NCI-H2029 (cell line): ENCODE results near the gene NRG3.

Source experiments
- DNase-seq: peaks from one replicate; lab custom pipeline; 2025; lab: John Stamatoyannopoulos, UW

The NRG3 gene

DNA sequence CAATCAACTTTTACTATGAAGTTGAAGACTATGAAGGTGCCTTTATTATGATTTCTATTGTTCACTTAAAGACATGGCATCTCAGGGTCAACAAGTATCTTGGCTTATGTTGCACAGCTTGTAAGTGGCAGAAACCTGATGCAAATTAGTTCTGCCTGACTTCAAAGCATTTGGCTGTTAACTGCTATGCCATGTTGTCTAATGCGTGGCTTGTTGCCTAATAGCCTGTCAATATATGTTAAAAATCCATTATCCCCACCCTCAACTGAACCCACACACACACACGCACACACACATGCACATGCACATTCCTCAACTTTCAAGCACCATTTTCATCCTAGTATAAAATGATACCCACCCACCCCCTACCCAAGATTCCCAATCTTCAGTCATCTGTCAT is 217.1 kb downstream of the NRG3 start:
- DNase-seq, result no peak

DNA sequence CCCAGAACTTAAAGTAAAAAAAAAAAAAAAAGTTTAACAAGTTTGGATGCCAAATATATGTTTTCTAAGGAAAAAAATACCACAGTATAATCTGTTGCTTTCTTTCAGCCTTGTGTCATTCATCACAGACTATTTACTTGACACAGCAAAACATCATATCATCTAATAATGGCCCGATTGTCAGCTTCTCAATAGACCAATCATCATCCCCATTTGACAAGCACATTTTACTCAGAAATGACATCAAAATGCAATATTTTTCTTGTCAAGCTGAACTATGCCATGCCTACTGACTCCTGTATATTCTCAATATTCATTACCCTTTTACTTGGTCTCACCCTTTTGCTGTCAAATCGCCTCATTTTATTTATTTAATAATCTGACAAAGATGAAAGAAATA is 249.7 kb downstream of the NRG3 start:
- DNase-seq, result no peak

DNA sequence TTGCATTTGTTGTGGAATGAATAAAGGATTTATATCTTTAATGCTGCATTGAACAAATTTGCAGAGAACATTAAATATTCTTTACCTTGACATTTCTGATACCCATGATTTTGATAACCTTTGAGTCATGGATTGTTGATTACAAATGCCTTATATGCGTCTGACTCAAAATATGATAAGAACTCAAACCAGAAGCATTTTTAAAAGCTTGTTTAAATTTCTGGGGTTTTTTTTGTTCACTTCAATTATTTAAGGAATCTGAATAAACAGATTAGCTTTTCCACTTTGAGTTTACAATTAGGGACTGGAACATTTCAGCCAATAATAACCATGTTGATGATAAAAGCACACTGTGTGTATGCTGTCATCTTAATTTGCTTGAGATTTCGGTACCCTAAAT is 253.5 kb downstream of the NRG3 start:
- DNase-seq, result no peak

DNA sequence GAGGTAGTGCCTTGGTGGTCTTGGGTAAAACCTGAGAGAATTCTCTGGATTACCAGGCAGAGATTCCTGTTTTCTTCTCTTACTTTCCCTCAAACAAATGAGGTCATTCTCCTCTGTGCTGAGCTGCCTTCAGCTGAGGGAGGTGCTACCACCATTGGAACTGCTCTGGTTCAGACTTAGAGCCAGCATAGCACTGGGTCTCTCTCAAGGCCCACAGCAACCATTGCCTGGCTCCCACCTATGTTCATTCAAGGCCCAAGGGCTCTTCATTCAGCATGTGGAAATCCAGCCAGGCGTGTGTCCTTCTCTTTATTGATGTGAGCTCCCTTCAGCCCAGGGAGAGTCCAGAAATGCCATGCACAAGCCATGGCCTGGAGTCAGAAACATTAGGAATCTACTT is 261.1 kb downstream of the NRG3 start:
- DNase-seq, result no peak

DNA sequence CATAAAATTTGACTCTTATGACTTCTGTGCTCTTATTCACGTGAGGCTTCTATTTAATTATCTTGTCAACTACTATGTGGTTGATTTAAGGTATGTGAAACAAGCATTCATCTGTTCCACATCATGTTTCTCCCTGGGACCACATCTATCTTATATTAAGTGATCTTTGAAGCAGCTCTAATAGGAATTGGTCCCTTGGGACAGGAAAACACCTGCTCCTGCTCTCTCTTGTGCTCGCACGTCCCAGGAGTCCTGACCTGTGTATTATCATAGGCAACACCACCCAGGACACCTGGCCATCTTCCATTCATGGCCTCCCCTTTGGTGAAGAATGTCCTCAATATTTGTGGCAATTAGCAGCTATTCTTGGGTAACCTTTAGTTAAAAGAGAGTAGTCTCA is 269.2 kb downstream of the NRG3 start:
- DNase-seq, result no peak

DNA sequence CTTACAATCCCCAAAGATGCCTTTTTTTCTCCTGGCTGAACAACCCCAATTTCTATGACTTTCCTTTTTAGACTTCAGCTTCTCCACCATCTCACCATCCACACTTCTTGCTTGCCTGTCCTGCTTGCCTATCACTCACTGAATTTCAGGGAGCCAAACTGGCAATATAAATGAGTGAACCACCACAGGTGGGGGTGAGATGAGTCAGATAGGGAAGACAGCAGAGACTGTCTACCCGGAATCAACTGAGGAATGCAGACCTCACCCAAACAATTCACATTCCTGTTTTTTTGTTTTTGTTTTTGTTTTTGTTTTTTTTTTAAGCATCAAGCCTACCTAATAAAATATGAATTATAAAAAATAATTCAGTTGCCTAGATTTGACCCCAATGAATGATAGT is 273.8 kb downstream of the NRG3 start:
- DNase-seq, result no peak

DNA sequence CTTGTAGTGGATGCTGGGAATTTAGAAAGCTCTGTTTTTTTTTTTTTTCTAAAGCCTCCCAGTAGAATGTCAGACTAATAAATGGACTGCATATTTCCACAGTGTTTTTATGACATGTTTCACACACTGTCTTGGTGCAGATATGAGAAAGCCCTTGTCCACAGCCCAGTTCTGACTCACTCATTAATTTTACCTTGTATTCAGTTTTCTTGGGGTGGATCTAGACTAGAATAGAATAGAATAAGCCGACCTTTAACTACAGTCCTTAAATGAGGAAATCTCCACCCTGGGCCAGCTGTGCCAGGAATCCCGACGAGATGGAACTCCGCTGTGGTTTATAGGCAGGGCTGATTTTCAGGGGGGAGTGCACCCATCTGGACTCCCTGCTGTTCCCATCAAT is 274.7 kb downstream of the NRG3 start:
- no peak for DNase-seq

DNA sequence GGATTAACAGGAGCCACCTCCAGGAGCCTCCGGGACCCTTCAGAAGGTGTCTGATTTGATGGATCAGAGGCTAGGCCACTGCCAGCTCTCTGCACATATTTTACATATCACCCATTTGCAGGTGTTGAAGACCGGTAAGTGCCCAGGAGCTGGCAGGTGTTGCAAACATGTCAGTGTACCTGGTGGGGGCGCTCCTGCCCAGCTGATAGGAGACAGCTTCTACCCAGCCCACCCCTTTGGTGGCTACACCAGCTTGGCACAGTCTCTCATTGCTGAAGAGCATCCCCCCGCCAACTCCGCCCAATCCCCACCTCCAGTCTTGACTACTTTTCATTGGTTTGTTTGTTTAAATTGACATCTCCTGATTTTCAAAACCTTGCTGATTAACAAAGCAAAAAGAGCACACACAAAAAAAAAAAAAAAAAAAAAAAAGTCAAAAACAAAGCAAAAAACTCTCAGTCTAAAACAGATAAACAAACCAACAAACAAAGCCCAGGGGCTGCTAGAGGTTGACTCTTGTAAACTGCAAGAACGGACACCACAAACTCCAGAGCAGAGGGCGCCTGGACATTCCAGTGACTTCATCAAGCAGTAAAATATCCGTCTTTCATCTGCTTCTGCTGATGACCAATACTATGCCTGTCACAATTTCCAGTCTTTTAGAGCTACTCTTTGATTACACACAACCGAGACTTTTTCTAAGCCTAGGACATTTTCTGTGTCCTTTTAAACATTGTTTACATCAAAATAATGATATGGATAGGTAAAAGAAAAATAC is 275.3 kb downstream of the NRG3 start:
- DNase-seq, result no peak

DNA sequence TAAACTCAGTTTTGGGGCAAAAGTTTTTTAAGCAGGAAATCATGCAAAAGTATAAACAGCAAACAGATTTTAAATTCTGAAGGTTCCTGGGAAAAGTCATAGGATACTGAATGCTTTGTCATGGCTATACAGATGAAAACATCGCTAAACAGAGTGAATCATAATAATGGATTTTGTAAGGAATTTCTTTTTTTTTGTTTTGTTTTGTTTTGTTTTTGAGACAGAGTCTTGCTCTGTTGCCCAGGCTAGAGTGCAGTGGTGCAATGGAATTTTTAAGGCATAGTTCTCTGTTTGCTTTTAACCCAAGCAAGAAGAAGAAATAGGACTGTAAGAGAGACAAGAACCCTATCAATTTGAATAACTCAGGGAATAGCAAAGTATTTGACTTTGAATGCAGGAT is 285.3 kb downstream of the NRG3 start:
- DNase-seq, result no peak

DNA sequence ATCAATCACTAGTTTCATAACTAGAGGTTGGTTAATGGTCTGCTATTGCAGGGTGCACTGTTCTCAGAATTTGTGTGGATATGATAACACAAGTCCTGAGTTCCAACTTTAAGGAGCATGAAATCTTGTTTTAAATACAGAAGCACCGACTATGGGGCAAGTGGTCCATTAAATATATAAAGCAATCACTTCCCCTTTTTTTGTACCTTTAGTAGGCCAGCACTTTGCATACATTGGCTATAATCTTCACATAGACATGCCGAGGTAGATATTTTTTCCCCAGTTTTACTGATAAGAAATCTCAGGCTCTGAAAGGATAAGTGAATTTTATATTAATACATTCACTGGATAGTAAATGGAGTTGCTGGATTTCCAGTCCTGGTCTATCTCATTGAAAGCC is 286.3 kb downstream of the NRG3 start:
- no peak for DNase-seq

DNA sequence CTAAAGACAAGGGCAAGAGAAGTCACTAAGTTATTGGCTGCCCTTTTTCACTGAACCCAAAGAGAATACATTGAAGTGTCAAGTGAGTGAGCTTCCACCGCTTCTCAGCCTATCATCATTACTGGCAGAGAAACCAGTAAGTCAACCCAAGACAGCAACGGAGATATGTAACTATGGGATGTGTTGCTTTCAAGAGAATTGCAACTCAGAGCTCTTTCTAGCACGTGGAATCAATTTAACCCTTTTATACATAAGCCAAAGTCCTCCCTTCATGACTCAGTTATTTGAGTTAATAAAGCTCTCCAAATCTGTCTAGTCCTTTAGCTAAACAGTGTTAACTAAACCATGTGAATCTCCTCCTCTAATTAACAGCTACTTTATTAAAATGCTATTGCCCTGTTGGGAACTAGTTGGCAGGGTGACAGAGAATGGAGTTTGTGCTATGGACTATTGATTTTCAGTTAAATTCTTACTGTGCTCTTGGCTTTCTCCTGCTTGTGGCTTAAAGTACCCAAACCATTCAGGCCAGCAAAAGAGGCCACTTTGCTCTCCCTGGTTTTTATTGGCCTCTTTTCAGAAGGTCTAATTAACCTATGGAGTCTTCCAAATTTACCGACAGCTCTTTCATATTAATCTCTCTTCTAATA is 287.7 kb downstream of the NRG3 start:
- no peak for DNase-seq

DNA sequence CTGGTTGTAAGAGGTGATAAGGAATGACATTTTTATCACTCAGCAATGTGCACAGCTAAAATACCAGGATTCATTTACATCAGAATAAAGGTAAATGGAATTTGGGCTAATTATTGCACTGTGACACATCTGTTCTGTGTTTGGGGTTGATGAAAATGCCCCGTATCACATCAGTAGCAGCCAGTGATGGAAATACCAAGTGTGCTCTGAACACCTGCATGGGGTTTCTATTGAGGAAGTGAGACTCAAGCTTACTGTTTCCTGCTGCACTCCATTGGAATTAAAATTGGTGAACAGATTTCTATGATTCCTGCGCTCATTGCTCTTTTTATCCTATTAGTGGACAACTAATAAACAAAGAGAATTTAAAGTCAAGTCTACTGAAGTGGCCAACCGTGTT is 296.9 kb downstream of the NRG3 start:
- DNase-seq, result no peak

DNA sequence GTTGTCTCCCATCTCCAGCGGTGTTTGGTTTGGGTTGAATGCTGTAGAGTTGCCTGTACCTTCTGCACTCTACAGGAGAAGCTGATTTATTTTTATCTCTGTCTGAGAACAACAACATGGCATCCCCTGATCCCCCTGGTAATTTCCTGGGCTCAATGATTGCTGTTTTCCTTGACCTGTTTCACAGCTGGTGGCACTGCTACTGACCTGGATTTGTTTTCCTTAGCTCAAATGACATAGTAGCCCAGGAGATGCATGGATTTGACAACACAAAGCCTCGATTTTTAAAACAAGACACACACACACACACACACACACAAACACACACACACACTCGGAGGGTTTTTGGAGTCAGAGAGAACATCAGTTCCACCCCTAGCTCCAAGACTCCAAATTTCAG is 301.6 kb downstream of the NRG3 start:
- no peak for DNase-seq

DNA sequence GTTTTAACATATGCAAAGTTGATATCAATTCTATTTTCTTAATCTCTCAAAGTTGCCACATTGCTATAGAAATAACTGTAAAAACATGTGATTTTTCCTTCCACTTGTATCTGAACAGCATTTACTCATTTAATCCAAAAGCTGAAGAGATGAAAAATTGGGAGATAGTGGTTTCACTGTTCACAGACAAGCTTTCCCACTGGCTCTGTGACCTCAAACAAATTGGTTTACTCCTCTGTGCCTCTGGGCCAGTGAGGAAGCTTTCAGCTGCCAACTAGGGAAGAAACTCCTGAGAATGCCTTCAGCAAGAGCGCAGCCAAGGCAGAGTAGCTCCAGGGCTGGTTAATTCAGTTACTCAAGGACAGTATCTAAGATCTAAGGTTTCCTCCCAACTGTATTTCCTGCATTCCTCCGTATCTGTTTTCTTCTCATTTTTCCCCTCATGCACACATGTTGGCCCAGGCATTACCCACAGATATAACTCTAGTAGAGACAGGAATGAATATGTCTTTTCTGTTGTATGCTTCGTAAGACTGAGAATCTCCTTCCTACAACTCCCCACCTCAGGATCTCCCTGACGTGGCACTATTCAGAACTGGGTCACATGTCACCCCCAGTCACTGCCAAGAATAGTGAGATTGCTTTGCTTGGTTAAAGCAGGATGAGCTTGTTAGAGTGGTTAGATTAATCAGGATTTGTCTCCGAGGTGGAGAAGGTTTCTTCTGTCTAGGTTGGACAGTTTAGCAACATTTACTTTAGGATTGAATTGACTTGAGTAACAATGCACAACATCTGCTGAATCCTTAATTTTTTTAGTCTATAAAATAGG is 315.7 kb downstream of the NRG3 start:
- DNase-seq, result no peak

DNA sequence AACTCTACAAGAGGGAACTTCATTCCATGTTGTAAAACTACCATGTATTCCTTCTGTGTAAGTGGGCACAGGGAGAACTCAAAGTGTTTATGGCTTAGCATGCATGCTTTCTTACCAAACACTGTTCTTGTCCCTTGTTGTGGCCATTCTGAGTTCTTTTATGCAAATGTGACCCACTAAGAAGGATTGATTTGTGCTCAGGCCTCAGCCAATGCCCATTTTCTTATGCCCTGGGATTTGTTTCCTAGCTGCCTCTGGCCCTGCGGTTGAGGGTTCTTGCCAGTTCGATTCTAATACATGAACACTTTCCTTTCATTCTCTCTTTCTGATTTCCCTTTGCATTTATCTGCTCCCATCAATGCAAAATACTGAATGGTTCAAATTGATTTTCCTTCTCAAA is 316.7 kb downstream of the NRG3 start:
- DNase-seq, result no peak

DNA sequence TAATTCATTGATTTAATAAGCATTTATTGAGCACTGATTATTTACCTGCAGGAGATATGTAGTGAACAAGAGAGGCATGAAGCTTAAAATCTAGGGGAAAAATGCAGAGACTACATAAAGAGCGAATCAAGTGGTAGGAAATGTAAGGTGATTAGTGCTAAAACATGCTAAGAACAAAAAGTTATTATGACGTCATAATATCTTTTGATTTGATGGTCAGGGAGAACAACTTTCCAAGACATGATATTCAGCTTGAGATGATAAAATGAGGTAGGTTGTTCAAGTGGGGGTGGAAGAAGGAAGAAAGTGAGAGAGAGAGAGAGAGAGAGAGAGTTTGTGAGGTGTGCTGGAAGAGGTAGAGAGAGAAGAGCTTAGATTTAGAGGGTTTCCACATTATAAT is 317.7 kb downstream of the NRG3 start:
- no peak for DNase-seq

DNA sequence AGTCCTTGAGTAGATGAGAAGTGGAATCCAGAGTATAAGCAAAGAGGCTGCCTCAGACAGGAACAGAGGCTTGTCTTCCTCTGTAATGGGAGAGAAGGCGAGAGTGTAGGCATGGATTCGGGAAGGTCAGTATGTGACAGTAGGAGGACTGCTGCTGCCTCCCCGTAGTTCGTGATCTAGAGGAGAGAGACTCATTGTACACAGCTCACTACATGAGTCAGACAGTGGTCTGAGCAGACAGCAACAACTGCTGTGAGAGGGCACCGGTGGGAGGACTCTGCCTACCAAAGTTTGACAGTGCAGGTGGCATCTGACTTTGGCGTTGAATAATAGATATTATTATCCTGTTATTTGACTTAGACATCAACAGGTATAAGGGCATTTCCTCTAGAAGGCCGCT is 319.4 kb downstream of the NRG3 start:
- no peak for DNase-seq

DNA sequence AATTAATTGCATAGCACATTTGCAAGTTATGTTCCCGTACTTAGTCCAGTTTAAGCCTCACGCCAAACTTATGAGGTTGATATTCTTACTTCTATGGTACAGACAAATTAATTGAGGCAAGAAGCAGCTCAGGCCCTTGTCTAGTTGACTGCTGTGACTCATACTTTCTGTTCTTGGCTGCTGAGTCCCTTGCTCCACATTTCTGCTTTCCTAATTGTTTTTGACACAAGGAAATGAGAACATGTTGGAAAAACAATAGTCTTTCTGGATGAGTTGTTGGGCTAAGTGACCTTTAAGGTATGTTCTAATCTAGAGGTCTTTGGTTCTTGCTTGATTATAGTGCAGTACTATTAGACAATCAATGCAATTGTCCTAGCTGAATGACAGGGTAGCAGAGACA is 331.8 kb downstream of the NRG3 start:
- no peak for DNase-seq

DNA sequence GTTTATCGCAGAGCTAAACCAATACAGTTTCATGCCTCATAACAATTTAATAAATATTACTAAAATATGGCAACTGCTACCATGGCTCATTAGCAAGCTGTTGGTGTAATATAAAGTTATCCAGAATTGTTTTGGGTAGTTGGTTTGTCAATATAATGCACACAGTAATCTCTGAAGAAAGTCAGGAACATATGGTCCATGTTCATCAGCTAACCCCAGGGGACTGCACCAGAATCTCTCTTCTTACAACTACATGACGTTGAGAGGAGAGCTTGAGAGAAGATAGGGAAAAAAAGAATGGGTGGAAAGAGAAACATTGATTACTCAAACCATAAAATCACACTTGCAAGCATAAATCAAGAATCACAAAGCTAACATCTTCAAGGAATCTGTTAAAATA is 333.7 kb downstream of the NRG3 start:
- no peak for DNase-seq

DNA sequence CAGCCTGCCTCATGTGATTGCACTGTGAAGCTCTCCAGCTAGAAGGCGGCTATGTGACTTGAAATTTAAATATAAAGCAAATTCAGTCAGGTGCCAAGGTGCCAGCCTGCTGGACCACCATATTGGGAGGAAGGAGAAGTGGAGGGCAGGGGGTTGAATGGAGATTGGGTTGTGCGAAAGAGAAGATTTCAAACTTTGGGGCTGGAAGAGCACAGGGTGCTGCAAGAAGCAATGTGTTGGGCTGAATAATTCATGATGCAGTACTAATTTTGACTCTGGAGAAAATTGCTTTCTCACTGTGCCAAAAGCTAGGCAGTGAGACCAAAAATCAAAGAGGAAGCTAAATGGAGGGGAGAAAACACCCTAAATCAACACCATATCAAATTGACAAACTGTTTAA is 335.3 kb downstream of the NRG3 start:
- DNase-seq, result no peak

DNA sequence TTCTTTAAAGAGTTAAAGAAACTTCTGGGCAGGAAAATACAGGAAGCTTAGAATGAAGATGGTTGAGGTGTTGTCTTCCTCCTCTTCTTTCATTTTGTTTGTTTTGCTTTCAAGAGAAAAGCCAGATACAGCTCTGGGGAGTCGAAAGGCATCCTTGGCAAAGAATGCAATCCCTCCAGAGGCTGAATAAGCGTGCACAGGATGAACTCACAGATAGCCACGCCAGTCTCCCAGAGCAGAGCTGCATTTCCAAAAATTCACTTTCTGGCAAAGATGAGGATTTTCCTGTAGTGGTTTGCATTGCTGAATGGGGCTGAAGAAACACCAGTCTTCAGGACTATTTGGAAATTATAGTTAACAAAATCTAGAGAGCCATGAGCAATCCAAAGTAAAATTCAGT is 336.4 kb downstream of the NRG3 start:
- DNase-seq, result no peak

DNA sequence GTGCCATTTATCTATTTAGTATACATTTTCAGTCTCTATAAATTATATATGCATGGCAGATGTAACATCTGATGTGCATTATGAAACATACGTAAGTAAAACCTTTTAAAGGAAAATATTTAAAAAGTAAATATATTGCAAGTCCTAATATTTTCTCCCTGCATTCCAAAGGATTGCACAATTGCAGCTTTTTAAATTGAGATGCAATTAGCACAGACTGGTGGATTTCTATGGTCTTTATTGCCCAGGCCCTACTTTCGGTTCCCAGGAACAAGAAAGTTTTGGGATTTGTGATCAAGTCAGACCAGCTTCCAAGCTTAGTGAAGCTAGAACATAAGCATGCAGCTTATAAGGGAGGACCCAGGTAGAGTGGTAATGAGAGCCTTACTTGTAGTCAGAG is 337.8 kb downstream of the NRG3 start:
- no peak for DNase-seq

DNA sequence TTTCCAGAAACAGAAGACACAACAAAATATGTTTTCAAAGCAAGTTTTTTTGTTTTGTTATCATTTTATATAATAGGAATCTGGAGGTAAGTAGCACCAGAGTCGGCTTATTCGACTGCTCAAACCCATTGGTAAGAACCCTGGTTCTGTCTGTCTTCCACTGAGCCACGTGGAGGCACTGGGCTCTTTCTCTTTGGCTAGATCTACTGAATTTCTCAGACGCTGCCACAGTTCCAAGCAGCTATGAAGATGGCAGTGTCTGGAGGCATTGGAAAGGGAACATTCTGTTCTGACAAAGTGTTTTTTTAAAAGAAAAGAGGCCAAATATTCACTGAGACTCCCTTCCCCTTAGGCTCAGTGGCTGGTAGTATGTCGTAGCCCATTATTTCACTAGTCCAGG is 338.8 kb downstream of the NRG3 start:
- DNase-seq, result no peak
